Raji (cell line): ENCODE results near the gene SENP1.

Experiments
- POLR2A ChIP-seq: IDR thresholded peaks from 2 replicates; pipeline ENCODE4 v1.6.1; 2011; ENCODE audit warnings: low read depth, low read length, control low read depth; ENCODE audit not compliant: insufficient read depth

Gene SENP1

GRCh38 chr12:48022676-48023385 is 83.0 kb downstream of the SENP1 start:
- no peak for TF ChIP-seq POLR2A

- TF ChIP-seq POLR2A = no peak
These were observed 83.7 kb downstream of the SENP1 start for GRCh38 chr12:48022180-48022521.

GRCh38 chr12:48021485-48022179 is 84.2 kb downstream of the SENP1 start:
- no peak for TF ChIP-seq POLR2A

DNA sequence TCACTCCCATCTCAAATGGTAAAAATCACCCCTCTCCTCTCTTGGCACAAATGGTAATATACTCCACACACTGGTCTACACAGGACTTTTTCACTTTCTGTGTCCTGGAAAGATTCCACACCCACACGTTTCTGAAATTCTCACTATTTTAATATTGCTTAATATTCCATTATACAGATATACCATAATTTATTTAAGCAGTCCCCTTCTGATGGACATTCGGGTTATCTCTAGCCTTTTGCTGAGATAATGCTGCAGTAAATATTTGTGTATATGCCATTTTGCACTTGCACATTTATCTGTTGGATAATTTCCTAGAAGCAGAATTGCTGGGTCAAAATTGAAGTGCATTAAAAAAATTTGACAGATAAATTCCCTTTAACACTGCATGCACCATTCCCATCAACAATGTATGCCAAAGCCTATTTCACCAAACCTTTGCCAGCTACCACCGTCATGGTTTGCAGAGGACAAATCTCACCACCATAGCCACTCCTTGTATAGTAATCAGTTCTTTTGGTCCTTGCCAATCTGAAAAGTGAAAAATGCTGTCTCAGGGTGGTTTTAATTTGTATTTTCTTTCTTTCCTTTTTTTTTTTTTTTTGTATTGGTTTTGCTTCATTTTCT is 86.1 kb downstream of the SENP1 start:
- no peak for TF ChIP-seq POLR2A

DNA sequence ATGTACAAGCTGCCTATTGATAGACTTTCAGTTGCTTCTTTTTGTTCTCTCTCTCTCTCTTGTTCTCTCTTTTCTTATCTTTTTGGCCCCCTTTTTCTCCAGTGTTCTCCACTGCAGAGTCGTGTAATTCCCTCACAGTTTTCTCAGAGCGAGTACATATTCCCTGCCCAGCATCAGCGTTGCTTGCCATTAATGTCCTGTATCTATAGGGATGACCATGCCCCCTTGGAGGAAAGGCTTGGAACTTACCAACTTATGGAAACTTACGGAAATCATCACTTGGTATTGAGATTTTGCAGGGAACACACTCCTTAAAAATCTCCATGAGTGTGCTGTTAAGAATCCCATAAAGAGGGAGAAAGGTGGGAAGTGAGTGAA is 87.3 kb downstream of the SENP1 start:
- TF ChIP-seq POLR2A = no peak

- no peak for TF ChIP-seq POLR2A
These were observed 87.8 kb downstream of the SENP1 start for GRCh38 chr12:48017921-48018617.

GRCh38 chr12:48017496-48017895 is 88.4 kb downstream of the SENP1 start:
- TF ChIP-seq POLR2A = no peak

DNA sequence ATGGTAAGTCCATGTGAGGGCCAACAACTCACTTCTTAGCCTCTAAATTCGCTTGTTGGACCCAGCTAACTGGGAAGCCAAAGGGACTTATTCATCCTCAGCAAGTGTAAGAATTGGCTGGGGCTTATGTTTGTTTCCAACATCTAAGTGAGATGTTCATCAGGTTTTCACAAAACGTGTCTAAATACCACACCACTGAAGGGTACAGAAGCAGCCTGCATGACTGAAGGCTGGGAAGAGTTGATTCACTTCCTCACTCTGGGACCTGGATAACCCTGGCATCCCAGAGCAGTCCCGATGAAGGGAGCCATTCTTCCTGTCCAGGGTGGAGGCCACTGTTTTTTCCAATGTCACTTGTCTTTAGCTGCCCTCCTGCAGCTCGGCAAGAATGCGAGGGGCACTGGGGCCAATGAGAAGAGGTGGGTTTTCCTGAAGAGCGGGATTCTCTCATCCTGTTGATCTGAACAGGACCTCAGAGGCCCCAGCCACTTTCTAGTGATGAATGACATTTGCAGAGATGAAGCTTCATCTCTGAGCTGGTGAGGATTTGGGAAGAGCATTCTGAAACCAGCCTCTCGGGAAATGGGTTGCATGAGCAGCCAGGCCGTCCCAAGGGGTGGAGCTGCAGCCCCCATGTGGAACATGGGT is 89.4 kb downstream of the SENP1 start:
- TF ChIP-seq POLR2A = no peak

- TF ChIP-seq POLR2A = no peak
These were observed 89.9 kb downstream of the SENP1 start for GRCh38 chr12:48015954-48016353.

GRCh38 chr12:48015129-48015528 is 90.8 kb downstream of the SENP1 start:
- TF ChIP-seq POLR2A = no peak

GRCh38 chr12:48013287-48013686 is 92.6 kb downstream of the SENP1 start:
- TF ChIP-seq POLR2A = no peak

DNA sequence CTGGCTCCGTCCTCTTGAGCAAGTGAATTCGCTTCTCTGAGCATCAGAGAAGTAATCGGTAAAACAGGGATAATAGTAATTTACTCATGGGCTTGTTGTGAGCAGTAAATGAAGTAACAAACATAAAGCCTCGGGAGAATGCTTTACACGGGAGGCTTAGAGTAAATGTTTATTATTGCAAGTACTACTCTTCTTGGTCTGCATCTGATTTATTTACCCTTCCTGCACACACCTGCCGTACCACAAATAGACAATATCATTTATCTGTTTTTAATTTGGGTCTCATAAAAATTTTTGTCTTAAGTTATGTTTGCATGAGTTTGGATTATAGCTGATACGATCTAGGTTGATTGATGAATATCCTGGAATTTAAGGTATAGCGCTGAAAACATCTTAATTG is 93.8 kb downstream of the SENP1 start:
- TF ChIP-seq POLR2A = no peak

GRCh38 chr12:48010366-48010970 is 95.4 kb downstream of the SENP1 start:
- TF ChIP-seq POLR2A = no peak

GRCh38 chr12:48009471-48009870 is 96.4 kb downstream of the SENP1 start:
- TF ChIP-seq POLR2A = no peak

GRCh38 chr12:48008950-48009349 is 96.9 kb downstream of the SENP1 start:
- TF ChIP-seq POLR2A = no peak

- TF ChIP-seq POLR2A = no peak
These were observed 97.5 kb downstream of the SENP1 start for GRCh38 chr12:48008349-48008748.

- no peak for TF ChIP-seq POLR2A
These were observed 98.7 kb downstream of the SENP1 start for GRCh38 chr12:48007206-48007605.
